GM23338 (cell line): Measurements from ENCODE around the gene GALNT9. TPM values are rescaled to one million over a fixed set of nuclear protein-coding genes. Genes with fewer than 3 reads are reported as not detected.

Experiments used
- ATAC-seq: fragments of 200-7000 bp; cut with Tn5 transposase; 3 replicates; pipeline ENCODE4 v1.9.1; 2020
- DNase-seq: peaks from one replicate; pipeline ENCODE4 v3.0.0-alpha.2; 2015; ENCODE audit warnings: low spot score
- H2AFZ ChIP-seq: fragments of 200-600 bp; sonication (generic); 2 replicates; pipeline ENCODE4 v1.8.0; 2016; ENCODE audit warnings: antibody characterized with exemption, mild to moderate bottlenecking, moderate library complexity
- H3F3A ChIP-seq: fragments of 200-600 bp; sonication (generic); replicated peaks from 2 replicates; pipeline ENCODE4 v1.8.0; 2017; ENCODE audit warnings: antibody characterized with exemption, mixed run types, low read depth
- H3K27ac ChIP-seq: fragments of 200-600 bp; sonication (generic); 2 replicates; pipeline ENCODE4 v1.6.1; 2016; ENCODE audit warnings: low read depth
- H3K27me3 ChIP-seq: fragments of 200-600 bp; sonication (generic); 2 replicates; pipeline ENCODE4 v1.8.0; 2016; ENCODE audit warnings: mild to moderate bottlenecking, mixed run types, moderate library complexity; ENCODE audit not compliant: insufficient read depth
- H3K36me3 ChIP-seq: fragments of 200-600 bp; sonication (generic); 2 replicates; pipeline ENCODE4 v1.8.0; 2016; ENCODE audit warnings: mild to moderate bottlenecking; ENCODE audit not compliant: insufficient read depth
- H3K4me1 ChIP-seq: fragments of 200-600 bp; sonication (generic); 2 replicates; pipeline ENCODE4 v1.8.0; 2016; ENCODE audit warnings: mild to moderate bottlenecking, moderate library complexity; ENCODE audit not compliant: insufficient read depth
- H3K4me2 ChIP-seq: fragments of 200-600 bp; sonication (generic); 2 replicates; pipeline ENCODE4 v1.7.1; 2017; ENCODE audit warnings: mixed run types
- H3K4me3 ChIP-seq: fragments of 200-600 bp; sonication (generic); 2 replicates; pipeline ENCODE4 v1.6.1; 2016; ENCODE audit warnings: mixed run types
- H3K79me2 ChIP-seq: fragments of 200-600 bp; sonication (generic); replicated peaks from 2 replicates; pipeline ENCODE4 v1.8.0; 2017; ENCODE audit warnings: mild to moderate bottlenecking; ENCODE audit not compliant: insufficient read depth
- H3K9me2 ChIP-seq: fragments of 200-600 bp; sonication (generic); 2 replicates; pipeline ENCODE4 v1.8.0; 2017; ENCODE audit not compliant: insufficient read depth
- H4K20me1 ChIP-seq: fragments of 200-600 bp; sonication (generic); replicated peaks from 2 replicates; pipeline ENCODE4 v1.8.0; 2017; ENCODE audit warnings: mild to moderate bottlenecking; ENCODE audit not compliant: insufficient read depth
- H3K27ac Mint-ChIP-seq: 2 replicates; pipeline ENCODE4 v1.8.0; 2020; ENCODE audit warnings: inconsistent platforms, mild to moderate bottlenecking, moderate library complexity, mixed read lengths
- H3K27me3 Mint-ChIP-seq: 3 replicates; pipeline ENCODE4 v1.8.0; 2022; ENCODE audit warnings: low read depth, mild to moderate bottlenecking, moderate library complexity, mixed read lengths, inconsistent platforms; ENCODE audit not compliant: insufficient read depth, poor library complexity
- H3K36me3 Mint-ChIP-seq: 3 replicates; pipeline ENCODE4 v1.8.0; 2021; ENCODE audit warnings: low read depth, mild to moderate bottlenecking, inconsistent platforms, moderate library complexity, mixed read lengths
- H3K4me1 Mint-ChIP-seq: 3 replicates; pipeline ENCODE4 v1.8.0; 2020; ENCODE audit warnings: mild to moderate bottlenecking, inconsistent platforms, mixed read lengths
- H3K4me3 Mint-ChIP-seq: 3 replicates; pipeline ENCODE4 v1.8.0; 2021; ENCODE audit warnings: moderate library complexity, mild to moderate bottlenecking, inconsistent platforms, mixed read lengths
- H3K9me3 Mint-ChIP-seq: 3 replicates; pipeline ENCODE4 v1.8.0; 2020; ENCODE audit warnings: moderate library complexity, mild to moderate bottlenecking, inconsistent platforms, mixed read lengths
- CREB1 ChIP-seq: fragments of 250-450 bp; sonication (Bioruptor Pico); IDR thresholded peaks from 2 replicates; pipeline ENCODE4 v1.5.0; 2020; ENCODE audit warnings: low read depth, mild to moderate bottlenecking, moderate library complexity
- CTCF ChIP-seq, 2 experiments: fragments of 200-600 bp in 1 of 2; sonication (generic) in 1 of 2; conservative IDR thresholded peaks; 2 replicates each; pipeline versions ENCODE4 v1.5.1 to v1.6.1; 2016 to 2017; ENCODE audit warnings: antibody characterized with exemption in 2 of 2, low read depth in 2 of 2, mild to moderate bottlenecking in 2 of 2, moderate library complexity in 1 of 2
- ETS1 ChIP-seq: IDR thresholded peaks from 2 replicates; pipeline ENCODE4 v1.6.1; 2016; ENCODE audit warnings: antibody characterized with exemption
- EZH2phosphoT487 ChIP-seq: fragments of 200-600 bp; sonication (generic); IDR thresholded peaks from one replicate; pipeline ENCODE4 v1.8.1; 2018; ENCODE audit warnings: antibody characterized with exemption; ENCODE audit not compliant: unreplicated experiment
- JUNB ChIP-seq: IDR thresholded peaks from one replicate; pipeline ENCODE4 v1.6.1; 2016; ENCODE audit warnings: antibody characterized with exemption; ENCODE audit not compliant: unreplicated experiment
- NANOG ChIP-seq: IDR thresholded peaks from 2 replicates; pipeline ENCODE4 v1.6.1; 2016; ENCODE audit warnings: antibody characterized with exemption, borderline replicate concordance
- POLR2AphosphoS5 ChIP-seq: IDR thresholded peaks from 2 replicates; pipeline ENCODE4 v1.6.1; 2016; ENCODE audit warnings: antibody characterized with exemption, low read depth
- REST ChIP-seq: IDR thresholded peaks from one replicate; pipeline ENCODE4 v1.6.1; 2018; ENCODE audit warnings: antibody characterized with exemption; ENCODE audit not compliant: unreplicated experiment
- STAT1 ChIP-seq: IDR thresholded peaks from one replicate; pipeline ENCODE4 v1.6.1; 2016; ENCODE audit warnings: antibody characterized with exemption; ENCODE audit not compliant: unreplicated experiment
- ZNF114 ChIP-seq: fragments of 250-450 bp; sonication (Bioruptor Pico); IDR thresholded peaks from 2 replicates; pipeline ENCODE4 v1.5.0; 2020; ENCODE audit warnings: mild to moderate bottlenecking, moderate library complexity
- ZNF331 ChIP-seq: fragments of 250-450 bp; sonication (Bioruptor Pico); IDR thresholded peaks from 2 replicates; pipeline ENCODE4 v1.5.0; 2020; ENCODE audit warnings: low read depth, mild to moderate bottlenecking, moderate library complexity
- ZNF462 ChIP-seq: fragments of 250-450 bp; sonication (Bioruptor Pico); IDR thresholded peaks from 2 replicates; pipeline ENCODE4 v1.5.0; 2020; ENCODE audit warnings: mild to moderate bottlenecking, moderate library complexity
- polyA plus RNA-seq: library from polyadenylated mRNA; unstranded; fragments of >200 nt; fragmentation: Nextera tagmentation; extraction: Ambion mirVana; gene quantifications from 2 replicates; pipeline ENCODE4 v1.2.1, GENCODE V29; 2016
- total RNA-seq: library from RNA; depleted of rRNA; stranded (reverse); fragments of >200 nt; shearing (Covaris generic); gene quantifications from 2 replicates; pipeline ENCODE4 v1.2.3, GENCODE V29; 2014

The GALNT9 gene
- total and polyA plus RNA-seq, 2 experiments from 2014 or later, result 0.81 to 2.5 TPM

DNA sequence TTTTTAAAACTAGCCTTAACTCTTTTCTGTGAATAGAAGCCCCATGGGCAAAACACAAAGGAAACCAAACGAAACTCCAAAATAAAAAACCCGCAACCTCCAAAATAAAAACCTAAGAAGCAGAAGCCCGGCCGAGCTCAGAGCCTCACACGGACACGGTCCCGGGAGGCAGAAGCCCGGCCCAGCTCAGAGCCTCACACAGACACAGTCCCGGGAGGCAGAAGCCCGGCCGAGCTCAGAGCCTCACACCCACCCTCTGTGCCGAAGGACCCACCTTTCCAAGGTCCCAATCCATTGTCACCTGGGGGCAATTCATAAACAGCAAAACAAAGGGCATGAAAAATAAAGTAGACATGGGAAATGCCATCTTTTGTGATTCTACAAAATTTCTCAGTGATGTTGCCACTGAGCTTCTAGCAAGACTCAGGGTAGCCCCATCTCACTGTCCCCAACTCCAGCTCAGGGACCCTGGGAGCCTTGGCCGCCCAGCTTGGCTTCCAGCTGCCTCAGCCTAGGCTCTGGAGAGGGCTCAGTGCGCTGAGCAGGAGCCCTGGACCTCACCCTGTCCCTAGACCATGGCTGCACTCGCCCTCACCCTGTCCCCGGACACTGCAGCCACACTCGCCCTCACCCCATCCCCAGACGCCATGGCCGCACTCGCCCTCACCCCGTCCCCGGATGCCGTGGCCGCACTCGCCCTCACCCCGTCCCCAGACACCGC is 82.2 kb downstream of the GALNT9 start (continued):
- no peak for TF ChIP-seq ZNF462 (CRISPR knock-in tag)
- TF ChIP-seq STAT1, result no peak
- TF ChIP-seq POLR2AphosphoS5, result no peak
- no peak for TF ChIP-seq ZNF114 (CRISPR knock-in tag)
- no peak for TF ChIP-seq CTCF (conservative IDR thresholded peaks at IDR 0.05; ENCODE audit: low read depth in 2 of 2)

DNA sequence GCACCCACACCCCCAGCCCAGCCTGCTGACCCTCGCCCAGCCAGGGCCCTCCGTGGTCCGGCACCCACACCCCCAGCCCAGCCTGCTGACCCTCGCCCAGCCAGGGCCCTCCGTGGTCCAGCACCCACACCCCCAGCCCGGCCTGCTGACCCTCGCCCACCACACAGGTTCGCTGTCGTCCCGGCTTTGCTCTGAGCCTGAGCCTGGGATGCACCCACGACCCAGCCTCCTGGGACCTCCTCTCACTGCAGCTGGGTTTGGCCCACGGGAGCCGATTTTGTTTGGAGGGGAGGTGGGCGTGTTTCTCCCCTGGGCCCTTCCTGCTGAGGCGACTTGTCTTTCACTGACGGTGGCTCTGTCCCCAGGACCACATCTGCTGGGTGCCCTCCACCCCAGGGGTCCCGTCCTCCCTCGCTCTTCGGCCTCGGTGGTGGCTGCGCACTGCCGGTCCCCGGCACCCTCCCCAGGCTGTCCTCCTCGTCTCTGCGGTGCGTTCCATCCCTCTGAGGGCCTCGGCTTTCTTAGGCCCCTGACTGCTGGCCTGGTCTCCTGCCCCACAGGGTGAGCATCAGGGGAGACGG is 83.8 kb downstream of the GALNT9 start:
- Histone ChIP-seq H3F3A (no peaks in the 10 kb centered on the region), H3K36me3 (no peaks in the 10 kb centered on the region), H3K27ac (no peak overlapping the region), H3K9me2 (no peaks in the 10 kb centered on the region), H3K4me1 (no peaks in the 10 kb centered on the region), H3K79me2 (no peaks in the 10 kb centered on the region), H4K20me1 (no peaks in the 10 kb centered on the region), H3K4me3 (no peak overlapping the region), H3K27me3 (no peaks in the 10 kb centered on the region), H3K4me2 (no peak overlapping the region), H2AFZ (no peak overlapping the region)
- DNase-seq (no peak), ATAC-seq (no peak)
- H3K4me1 Mint-ChIP-seq, result peaks cover 5% of the 10 kb centered on the region; the same call in 1 of the 3 replicates
- H3K4me3 Mint-ChIP-seq, result no peak overlapping the region
- H3K9me3 Mint-ChIP-seq, result no peaks in the 10 kb centered on the region; the same call in 2 of the 3 replicates
- no peaks in the 10 kb centered on the region for H3K36me3 Mint-ChIP-seq
- peaks cover 20% of the 10 kb centered on the region for H3K27me3 Mint-ChIP-seq
- no peak overlapping the region for H3K27ac Mint-ChIP-seq
- TF ChIP-seq NANOG (no peak), REST (no peak), JUNB (no peak), ETS1 (no peak), CREB1 (CRISPR knock-in tag) (no peak), ZNF331 (CRISPR knock-in tag) (no peak), EZH2phosphoT487 (no peak), ZNF114 (CRISPR knock-in tag) (no peak), POLR2AphosphoS5 (no peak)
